NT2/D1 (cell line): ENCODE measurements around the gene ITGAL.

Experiments
- SUZ12 ChIP-seq: IDR thresholded peaks from 2 replicates; pipeline ENCODE4 v1.6.1; 2011; ENCODE audit not compliant: insufficient read length, insufficient read depth; ENCODE audit errors: extremely low read depth
- YY1 ChIP-seq: IDR thresholded peaks from 2 replicates; pipeline ENCODE4 v1.6.1; 2011; ENCODE audit not compliant: insufficient read length, insufficient read depth

GRCh38 chr16:30449116-30449435, 23.5 kb upstream of the ITGAL start:
- TF ChIP-seq YY1 (no peak), SUZ12 (no peak)
